ENCODE measurements around the gene PTP4A2.

The PTP4A2 gene

DNA sequence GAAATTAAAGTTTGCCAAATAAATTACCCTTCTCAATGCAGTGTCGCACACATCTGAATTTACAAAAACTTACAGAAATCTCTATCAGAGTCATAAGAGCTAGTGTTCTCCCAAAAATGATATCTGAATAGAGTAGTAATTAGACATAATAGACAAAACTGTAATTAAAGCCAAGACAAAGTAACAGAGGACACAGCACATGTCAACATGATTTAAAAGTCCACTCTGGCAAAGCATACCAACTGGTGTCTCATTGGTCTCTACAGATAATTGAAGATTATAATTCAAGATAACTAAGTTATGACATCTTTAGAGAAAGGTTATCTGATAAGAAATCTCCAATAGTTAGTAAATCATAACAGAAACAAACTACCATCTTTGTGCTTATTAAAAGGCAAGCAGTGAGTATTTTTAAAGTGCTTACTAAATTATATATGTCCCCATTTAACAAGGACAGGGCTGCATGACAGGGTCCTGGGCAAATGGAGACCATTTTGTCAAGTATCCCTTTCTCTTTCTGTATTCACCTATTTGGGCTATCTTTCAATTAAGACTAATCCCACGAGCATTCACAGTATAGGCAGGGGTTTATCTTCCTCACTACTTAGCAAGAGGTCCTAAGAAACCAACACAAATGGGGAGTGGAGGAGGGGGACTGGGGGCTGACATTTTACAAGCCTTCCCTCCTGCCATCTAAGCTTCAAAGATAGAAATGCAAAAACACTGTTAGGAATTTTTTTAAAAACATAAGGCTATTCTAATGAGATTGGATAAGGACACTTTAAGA, 26.0 kb downstream of the PTP4A2 start:
- H3K4me3 ChIP-seq (ENCODE audit: low read depth, low read length): no peak overlapping the region
- no peak for DNase-seq (ENCODE audit: low read depth)
- in situ Hi-C loops (cut with HindIII; ENCODE audit: low sequenced_read_pairs): no loop called here
- TF ChIP-seq, protein P1, sequence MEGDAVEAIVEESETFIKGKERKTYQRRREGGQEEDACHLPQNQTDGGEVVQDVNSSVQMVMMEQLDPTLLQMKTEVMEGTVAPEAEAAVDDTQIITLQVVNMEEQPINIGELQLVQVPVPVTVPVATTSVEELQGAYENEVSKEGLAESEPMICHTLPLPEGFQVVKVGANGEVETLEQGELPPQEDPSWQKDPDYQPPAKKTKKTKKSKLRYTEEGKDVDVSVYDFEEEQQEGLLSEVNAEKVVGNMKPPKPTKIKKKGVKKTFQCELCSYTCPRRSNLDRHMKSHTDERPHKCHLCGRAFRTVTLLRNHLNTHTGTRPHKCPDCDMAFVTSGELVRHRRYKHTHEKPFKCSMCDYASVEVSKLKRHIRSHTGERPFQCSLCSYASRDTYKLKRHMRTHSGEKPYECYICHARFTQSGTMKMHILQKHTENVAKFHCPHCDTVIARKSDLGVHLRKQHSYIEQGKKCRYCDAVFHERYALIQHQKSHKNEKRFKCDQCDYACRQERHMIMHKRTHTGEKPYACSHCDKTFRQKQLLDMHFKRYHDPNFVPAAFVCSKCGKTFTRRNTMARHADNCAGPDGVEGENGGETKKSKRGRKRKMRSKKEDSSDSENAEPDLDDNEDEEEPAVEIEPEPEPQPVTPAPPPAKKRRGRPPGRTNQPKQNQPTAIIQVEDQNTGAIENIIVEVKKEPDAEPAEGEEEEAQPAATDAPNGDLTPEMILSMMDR (IDR thresholded peaks at IDR 0.05; ENCODE audit: low read depth, low read length, missing control alignments): no peak

DNA sequence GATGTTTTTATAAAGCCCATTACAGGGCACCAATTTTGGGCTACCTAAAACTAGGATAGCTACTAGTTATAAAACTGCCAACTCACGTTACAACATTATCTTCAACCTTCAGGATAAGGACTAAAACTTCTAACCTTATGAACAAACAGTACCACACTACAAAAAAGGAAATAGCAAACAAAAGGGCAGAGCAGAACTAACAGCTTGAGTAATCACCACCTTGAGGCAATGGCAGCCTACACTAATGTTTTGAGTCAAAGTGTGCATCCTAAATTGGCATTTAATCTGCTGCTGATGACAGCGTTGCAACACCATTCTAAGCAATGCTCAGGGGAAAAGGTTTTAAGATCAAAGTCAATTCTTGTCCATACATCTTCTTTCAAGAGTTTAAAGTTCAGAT, 27.2 kb downstream of the PTP4A2 start:
- in situ Hi-C loops (cut with HindIII; ENCODE audit: low sequenced_read_pairs): no loop called here
- no peak for DNase-seq (ENCODE audit: low read depth)
- TF ChIP-seq, protein P1 (IDR thresholded peaks at IDR 0.05; ENCODE audit: low read depth, low read length, missing control alignments): no peak
- no peak overlapping the region for H3K4me3 ChIP-seq (ENCODE audit: low read depth, low read length)

DNA sequence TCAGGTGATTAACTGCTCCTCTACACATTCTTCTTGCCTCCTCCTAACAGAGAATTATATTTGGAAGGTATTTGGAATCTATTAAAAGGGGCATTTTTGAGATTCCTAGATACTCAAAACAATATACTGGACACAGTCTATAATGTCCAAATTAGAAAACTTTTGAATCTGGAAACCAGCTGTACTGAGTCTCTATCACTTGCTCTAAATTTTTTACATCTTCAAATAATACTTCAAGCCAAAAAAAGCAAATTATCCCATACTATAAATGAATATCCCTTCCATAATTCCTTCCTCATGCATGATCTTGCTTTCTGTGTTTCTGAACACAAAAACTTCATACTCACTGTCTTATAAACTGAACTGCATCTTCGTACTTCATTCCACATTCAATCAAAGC, 28.5 kb downstream of the PTP4A2 start:
- in situ Hi-C loops (cut with HindIII; ENCODE audit: low sequenced_read_pairs): no loop called here
- no peak overlapping the region for H3K4me3 ChIP-seq (ENCODE audit: low read depth, low read length)
- TF ChIP-seq, protein P1 (IDR thresholded peaks at IDR 0.05; ENCODE audit: low read depth, low read length, missing control alignments): no peak
- DNase-seq (ENCODE audit: low read depth): no peak

- no peak for DNase-seq (ENCODE audit: low read depth)
- no peak overlapping the region for H3K4me3 ChIP-seq (ENCODE audit: low read depth, low read length)
- TF ChIP-seq, protein P1 (IDR thresholded peaks at IDR 0.05; ENCODE audit: low read depth, low read length, missing control alignments): no peak
- in situ Hi-C loops (cut with HindIII; ENCODE audit: low sequenced_read_pairs): no loop called here
These were observed 31.6 kb downstream of the PTP4A2 start for GRCh38 chr1:31906557-31906956.

- in situ Hi-C loops (cut with HindIII; ENCODE audit: low sequenced_read_pairs): no loop called here
- no peak overlapping the region for H3K4me3 ChIP-seq (ENCODE audit: low read depth, low read length)
- no peak for DNase-seq (ENCODE audit: low read depth)
- TF ChIP-seq, protein P1 (IDR thresholded peaks at IDR 0.05; ENCODE audit: low read depth, low read length, missing control alignments): no peak
These were observed 32.5 kb downstream of the PTP4A2 start for GRCh38 chr1:31905681-31906080.

DNA sequence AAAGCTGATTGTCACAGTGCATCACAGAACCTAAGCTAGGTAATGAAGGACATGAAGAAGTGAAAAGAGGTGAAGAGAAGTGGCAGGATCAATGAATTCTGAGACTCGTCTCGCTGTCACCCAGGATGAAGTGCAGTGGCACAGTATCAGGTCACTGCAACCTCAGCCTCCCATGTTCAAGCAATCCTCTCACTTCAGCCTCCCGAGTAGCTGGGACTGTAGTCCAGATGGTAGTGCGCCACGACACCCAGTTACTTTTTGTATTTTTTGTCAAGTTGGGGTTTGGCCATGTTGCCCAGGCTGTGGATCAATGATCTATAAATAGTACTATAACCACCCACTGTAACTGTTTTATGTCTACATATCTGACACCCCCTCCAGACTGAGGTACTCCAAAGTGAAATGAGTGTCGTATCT, 33.1 kb downstream of the PTP4A2 start:
- DNase-seq (ENCODE audit: low read depth): no peak
- in situ Hi-C loops (cut with HindIII; ENCODE audit: low sequenced_read_pairs): no loop called here
- TF ChIP-seq, protein P1 (IDR thresholded peaks at IDR 0.05; ENCODE audit: low read depth, low read length, missing control alignments): no peak
- H3K4me3 ChIP-seq (ENCODE audit: low read depth, low read length): no peak overlapping the region
